GM19395 (cell line): Measurements from ENCODE around the gene GOLGA6L10.
"Not testable (repeated sequence)": the region's sequence is repeated elsewhere in the genome, so short reads cannot be mapped to it uniquely, and the experiment has no call there.

Experiments used
- ATAC-seq: cut with Tn5 transposase; IDR thresholded peaks from one replicate; pipeline ENCODE4 v1.9.1; 2021; ENCODE audit warnings: mild to moderate bottlenecking, moderate library complexity; ENCODE audit not compliant: unreplicated experiment

Gene GOLGA6L10

DNA sequence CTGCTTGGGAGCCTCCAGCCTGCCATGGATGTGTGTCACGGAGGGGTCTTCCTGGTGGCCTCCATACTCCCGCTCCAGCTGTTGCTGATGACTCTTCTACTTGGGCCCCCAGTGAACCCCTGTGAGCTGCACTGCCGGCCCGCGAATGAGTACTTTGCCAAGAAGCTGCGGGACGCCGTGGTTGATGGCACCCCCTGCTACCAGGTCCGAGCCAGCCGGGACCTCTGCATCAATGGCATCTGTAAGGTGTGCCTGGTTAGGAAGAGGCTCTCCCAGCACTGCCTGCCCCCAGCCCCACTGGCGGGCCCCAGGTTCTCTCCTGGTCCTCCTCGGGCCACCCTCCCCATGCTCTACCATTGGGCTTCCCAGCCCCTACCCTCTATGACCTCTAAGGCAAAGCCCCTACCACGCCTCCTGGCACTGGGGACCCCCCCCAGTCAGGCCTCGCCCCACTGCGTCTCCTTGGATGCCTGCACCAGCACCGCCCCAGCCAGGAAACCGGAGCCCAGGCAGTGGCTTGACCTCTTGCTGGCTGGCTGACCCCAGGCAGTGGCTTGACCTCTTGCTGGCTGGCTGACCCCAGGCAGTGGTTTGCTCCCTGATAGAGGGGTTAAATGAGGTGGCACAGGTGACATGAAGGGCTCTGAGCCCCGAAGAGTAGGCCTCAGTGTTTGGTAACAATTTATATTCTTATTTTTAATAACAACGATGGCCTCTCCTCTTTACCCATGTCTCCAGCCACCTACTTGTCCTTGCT lies 29.6 kb downstream of the GOLGA6L10 start:
- not testable (repeated sequence) for ATAC-seq

DNA sequence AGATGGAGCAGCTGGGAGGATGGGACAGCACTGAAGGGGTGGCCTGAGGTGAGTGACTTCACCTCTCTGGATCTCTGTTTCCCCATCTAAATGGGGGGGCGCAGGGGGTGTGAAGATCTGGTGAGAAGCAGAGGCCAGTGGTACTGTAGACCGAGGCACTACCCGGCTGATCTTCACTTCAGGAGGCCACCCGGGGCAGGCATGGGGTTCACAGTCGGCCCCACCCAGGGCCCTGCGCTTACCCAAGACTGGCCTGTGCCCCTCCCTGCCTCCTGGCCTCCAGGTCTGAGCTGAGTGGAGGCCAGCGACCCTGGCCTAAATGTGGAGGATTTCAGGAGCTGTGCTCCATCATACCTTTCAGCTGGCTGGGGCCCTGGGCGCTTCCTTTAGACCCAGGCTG lies 31.0 kb downstream of the GOLGA6L10 start:
- ATAC-seq, result not testable (repeated sequence)

DNA sequence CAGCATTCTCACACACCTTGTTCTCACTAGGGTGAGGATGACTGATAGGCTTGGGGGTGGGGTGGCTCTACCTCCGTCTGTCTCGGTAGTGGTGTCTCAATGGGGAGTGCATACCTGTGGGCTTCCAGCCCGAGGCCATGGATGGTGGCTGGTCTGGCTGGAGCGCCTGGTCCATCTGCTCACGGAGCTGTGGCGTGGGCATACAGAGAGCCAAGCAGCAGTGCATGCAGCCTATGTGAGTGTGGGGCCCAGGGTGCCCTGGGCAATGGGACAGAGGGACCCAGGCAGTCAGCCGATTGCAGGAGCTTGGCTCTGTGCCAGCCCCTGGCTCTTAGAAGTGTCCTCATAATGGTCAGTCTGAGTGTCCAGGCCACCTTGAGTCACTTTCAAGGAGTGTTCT lies 31.8 kb downstream of the GOLGA6L10 start:
- ATAC-seq, result not testable (repeated sequence)

DNA sequence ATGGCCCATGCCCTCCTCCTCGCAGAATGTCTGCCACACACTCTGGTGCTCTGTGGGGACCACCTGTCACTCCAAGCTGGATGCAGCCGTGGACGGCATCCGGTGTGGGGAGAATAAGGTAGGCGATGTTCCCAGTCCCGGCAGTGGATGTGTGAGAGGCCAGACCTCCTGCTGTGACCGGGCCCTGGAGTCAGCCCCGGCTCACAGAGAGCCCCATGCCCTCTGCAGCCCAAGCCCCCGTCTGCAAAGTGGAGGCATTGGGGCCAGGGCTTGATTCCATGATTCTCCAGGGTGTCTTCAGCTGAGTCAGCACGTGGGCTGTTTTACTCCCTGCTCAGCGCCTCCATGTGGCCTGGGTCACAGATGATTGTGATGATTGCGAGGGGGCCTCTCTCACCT lies 32.2 kb downstream of the GOLGA6L10 start:
- no peak for ATAC-seq

DNA sequence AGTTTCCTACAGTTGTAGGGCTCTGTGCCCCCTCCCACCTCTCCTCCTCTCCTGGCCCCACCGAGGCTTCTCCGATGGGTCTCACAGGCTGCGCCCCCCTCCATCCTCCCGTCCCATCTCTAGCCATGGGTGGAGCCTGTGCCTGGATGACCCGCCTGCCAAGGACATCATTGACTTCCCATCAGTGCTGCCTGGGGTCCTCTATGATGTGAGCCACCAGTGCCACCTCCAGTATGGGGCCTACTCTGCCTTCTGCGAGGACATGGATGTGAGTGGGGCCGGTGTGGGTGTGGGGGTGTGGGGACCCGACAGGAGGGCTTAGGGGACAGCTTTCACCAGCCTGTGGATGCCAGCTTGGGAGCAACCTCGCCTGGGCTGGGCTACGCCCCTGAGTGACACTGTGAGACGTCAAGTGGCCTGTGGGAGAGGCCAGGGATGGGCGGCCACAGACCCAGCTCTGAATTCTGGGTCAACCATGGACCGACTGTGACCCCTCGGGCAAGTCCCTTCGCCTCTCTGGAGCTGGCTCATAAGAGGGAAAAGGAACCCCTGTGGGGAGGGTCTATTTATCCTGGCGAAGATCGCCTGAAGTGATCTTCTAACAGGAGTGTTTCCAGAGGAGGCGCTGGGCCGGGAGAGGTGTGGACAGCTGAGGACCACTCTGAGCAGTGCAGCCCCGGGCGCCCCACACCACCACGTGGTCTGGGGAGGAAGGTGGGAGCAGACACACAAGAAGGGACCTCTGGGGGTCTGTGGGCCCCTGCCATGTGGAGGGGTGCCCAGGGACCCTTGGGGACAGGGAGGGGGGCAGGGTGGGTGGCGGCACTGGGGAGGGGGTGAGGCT lies 32.8 kb downstream of the GOLGA6L10 start:
- not testable (repeated sequence) for ATAC-seq

DNA sequence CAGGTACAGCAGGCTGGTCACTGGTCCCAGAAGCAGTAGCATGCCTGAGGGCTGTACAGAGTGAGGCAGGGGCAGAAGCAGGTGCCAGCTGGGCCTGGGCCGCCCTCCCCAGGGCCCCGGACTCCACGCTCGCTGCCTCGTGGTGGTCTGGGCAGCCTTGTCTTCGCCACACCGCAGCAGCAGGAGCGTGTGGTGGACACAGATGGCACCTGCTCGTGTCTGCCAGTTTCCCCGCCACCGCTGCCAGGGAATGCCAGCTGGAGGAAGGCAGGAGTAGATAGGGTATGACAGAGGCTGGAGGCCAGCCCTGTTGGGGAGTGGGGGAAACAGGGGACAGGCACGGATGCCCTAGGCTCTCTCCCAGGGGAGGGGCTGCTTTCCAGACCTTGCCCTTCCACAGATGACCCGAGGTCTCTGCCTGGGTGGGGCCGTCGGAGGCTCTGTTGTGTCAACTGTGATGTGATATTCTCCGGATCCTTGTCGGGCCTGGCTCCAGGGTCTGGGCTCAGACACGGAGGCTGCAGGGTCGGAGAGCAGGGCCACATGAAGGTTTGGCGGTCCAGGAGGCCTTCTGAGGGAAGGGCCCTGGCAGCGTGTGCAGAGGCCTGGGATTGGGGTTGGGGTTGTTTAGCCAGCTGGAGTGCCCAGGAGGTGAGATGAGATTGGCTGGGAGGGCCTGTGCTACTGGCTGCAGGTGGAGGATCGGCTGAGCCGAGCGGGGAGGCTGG lies 33.6 kb downstream of the GOLGA6L10 start:
- no peak for ATAC-seq

DNA sequence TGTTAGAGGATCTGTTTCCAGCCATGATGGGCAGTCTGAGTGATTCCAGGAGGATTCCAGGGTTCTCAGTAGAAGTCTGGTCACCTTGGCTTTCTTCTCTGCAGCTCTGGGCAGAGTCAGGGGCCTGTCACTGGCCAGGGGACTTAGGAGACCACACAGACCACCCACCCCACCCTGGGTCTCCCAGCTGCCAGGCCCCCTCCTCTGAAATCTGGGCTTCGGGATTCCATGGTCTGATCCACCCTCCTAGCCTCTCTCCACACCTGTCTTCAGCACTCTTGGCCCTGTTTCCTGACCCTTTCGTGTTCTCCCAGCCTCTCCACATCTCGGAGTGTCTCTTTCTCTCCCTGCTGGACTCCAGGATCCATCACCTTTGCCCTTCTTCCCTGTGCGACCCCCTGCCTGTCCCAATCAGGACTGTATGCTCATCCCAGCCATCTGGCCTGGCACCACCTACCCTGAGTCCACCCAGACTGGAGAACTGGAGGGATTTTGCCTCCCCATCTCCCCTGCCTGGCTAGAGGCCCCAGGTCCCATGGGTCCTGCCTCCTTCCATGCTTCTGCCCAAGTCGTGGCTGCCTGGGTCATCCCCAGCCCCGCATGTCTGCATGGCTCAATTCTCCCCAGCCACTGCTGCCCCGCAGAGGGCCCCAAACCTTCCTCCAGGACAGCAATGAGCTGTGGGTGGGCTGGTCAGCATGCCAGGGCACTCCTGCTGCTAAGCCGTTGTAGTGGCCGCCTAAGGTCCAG lies 34.3 kb downstream of the GOLGA6L10 start:
- ATAC-seq, result no peak

DNA sequence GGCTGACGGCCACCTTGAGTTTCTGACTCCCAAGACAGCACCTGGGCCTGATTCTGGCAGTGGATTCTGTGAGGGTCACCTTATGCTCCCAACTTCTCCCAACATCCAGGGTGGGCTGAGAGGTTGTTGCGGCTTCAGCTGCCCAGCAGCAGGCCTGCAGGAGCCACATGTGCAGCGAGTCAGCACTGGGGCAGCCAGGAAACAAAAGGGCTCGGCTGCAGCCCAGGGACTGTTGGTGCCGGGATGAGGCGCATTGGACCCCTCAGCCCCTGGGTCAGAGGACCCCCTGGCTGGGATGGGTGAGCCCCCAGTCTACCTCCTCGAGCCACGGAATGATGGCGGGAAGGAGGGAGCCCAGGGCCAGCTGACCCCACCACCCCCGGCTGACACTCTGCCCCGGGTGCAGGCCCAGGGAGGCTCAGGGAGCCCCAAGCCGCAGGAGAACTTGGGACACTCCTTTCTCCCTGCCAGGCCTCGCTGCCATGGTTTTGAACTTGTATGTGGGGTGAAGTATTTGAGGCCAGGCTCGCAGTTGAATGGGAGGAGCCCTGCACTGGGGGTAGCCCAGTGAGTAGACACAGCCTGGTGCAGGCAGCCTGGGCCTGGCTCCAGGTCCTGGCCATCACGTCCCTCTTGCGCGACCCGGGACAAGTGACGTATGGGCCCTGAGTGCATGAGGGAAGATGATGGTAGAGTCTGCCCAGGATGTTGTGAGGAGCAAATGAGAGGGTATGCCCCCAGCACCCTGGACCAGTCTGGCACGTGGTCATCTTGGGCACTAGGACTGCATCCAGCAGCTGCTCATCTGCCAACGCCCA lies 35.1 kb downstream of the GOLGA6L10 start:
- ATAC-seq, result not testable (repeated sequence)

DNA sequence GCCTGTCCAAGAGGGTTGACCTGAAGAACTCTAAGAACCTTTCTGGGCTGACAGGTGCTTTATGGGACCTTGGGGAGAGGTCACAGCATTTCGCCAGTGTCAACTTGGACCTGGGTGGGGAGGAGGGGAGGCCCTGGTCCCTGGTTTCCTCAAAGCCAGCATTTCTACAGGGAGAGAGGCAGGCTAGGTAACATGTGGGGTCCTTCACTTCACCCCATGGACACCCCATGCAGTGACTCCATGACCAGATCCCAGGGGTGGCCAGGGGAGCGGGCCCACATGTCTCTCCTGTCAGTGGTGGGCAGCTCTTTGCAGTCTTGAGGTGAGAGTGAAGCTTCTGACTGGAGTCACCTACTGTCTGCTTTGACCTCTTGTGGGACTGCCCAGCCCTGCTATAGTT lies 35.8 kb downstream of the GOLGA6L10 start:
- ATAC-seq, result no peak

DNA sequence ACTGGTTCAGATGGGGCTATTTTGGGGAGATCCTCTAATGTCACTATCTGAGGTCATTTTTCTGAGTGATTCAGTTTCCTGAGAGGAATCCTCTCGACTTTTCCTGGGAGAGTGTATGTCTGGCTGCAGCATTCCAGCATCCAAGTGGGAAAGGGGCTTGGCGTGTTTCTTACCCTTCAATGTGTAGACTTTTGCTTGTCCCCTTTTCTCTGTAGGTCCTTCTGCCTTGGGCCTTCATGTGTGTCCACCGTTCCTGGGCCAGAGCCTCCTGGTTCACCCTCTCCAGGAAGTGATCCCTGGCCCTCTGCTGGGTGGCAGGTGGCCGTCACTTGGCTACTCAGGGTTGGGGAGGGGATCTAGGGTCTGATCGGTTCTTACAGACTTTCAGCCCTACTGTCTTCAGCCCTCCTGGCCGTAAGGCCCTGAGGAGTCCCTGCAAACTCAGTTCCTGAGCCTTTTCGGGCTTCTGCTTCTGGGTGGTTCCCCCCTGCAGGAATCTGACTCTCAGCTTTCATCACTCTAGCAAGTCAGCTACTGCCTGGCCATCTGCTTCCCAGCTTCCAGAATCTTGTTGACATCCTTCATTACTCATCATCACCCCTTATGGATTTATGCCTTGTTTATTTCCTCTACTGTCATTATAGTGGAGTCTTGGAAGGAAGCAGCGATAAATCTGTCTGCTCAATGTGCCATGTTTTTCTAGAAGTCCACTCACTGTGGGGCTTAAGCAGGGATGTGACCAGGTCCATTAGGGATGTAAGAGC lies 36.5 kb downstream of the GOLGA6L10 start:
- no peak for ATAC-seq

DNA sequence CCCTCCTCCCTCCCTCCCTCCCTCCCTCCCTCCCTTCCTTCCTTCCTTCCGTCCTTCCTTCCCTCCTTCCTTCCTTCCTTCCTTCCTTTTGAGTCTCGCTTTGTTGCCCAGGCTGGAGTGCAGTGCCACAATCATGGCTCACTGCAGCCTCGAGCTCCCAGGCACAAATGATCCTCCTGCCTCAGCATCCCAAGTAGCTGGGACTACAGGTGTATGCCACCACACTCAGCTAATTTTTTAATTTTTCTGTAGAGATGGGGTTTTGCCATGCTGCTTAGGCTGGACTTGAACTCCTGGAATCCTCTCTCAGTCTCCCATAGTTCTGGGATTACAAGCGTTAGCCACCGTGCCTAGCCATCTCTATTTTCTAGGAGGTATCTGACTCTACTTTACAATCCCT lies 38.0 kb downstream of the GOLGA6L10 start:
- not testable (repeated sequence) for ATAC-seq

DNA sequence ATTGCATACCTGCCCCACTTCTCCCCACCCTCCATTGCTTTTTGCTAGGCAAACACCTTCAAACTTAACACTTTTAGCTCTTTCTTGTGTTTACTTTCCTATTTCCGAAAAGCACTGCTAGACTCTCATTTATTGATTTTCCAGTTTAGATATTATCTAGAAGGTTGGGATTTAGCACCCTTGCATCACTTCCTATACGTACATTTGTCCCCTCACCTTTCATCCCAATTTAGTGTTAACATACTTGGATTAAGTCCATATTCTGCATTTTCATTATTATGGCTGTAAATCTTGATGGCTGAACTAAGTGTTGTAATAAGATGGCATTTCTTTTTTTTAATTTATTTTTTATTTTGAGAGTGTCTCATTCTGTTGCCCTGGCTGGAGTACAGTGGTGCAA lies 39.5 kb downstream of the GOLGA6L10 start:
- no peak for ATAC-seq

DNA sequence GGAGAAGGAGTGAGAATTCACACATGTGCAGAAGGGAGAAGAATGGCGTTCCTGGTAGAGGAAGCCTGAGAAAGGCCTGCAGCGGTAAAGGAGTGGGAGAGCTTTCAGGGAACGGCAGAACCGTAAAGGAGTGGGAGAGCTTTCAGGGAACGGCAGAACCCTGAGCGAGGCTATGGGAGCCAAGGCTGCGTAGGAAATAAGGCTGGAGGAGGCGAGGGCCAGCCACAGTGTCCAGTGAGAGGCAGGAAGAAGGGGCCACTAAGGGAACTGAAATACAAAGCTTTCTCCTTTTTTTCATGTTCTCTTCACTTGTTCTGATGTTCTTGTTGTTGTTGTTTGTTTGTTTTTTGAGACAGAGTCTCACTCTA lies 41.6 kb downstream of the GOLGA6L10 start:
- no peak for ATAC-seq

DNA sequence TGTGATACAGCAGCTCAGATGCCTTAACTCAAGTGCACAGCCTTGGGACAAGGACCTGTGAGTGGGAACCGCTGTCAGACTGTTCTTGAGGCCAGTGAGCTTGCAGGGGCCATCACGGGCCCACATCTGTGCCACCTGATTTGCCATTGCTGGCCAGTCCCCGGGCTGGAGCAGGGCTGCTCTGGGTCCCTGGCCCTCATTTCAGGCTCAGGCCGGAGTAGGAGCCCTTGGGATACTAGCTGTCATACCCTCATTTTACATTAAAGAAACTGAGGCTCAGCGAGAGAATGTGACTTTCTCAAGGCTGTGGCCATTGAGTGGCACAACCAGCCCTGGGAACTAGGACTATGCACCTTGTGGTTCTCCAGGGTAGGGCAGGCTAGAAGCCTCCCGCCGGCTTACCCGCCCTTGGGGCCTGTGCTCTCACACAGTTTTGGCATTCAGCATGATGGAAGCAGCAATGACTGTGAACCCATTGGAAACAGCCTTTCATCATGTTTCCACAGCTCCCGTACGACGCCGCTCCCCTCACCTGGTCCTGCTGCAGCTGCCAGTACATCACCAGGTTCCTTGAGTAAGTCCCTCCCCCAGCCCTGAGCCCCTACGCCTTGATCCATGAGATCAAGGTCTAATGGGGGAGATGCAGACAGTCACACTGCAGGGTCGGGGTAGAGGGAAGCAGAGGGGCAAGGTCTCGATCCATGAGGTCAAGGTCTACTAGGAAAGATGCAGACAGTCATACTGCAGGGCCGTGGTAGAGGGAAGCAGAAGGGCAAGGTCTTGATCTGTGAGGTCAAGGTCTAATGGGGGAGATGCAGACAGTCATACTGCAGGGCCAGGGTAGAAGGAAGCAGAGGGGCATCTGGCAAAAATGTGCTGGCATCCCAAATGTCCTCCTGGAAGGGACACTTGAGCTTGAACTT lies 42.2 kb downstream of the GOLGA6L10 start:
- no peak for ATAC-seq

DNA sequence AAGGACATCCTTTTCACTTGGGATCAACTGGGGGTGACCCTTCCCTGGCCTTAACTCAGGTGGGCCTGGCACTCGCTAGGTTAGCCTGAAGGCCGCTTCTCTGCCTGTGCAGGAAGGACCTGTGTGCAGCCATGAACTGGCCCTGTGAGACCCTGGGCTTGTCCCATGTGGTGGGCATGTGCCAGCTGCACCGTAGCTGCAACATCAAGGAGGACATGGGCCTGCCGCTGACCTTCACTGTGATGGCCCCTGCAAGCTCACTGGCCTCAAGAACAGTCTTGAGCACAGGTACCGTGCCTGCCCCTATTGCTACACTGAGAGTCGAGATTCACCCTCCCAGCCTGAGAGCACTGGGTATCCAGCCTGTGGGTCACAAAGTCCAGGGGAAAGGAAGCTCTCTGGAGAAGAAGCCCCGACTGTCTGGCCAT lies 43.6 kb downstream of the GOLGA6L10 start:
- ATAC-seq, result no peak

DNA sequence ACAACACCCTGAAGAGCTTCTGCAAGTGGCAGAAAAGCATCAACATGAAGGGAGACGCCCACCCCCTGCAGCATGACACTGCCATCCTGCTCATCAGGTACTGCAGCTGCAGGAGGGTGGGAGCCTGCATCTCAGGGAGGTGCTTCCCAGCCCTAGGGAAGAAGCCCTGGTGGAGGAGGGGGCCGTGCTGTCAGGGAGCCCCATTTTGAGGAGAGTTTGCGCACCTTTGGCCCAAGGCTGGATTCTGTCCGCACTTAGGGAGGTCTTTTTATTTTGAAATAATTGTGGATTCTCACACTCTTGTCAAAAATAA lies 44.5 kb downstream of the GOLGA6L10 start:
- no peak for ATAC-seq

DNA sequence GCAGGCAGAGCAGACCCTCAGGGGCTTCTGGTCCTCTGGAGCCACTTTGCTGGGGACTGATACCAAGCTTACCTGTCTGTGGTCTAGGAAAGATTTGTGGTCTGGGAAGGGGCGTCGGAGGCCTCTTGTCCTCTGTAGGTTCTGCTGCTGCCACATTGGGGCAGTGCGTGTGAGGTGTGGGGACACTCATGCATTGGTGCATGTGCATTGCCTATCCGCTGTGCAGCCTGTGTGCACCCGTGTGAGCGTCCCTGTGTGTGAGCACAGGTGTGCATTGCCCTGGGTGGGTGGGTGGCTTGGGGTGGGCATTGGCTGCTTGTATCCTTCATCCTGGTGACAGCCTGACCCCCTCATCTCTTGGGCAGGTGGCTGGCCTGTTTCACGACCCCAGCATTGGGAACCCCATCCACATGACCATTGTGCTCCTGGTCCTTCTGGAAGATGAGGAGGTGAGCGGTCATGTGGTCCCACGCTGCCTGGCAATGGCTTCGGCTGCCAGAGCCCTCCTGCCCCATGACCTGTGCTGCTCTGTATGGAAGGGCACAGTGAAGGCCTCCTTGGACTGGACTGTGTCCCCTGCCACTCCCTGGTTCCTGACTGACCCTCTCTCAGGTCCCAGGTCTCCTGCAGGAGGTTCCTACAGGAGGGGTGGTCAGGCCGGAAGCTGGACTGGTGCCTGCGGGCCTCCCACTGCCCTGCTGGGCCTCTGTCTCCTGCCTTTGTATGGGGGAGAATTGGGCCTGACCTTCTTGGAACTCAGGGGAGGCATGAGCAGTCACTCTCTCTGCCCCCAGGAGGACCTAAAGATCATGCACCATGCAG lies 45.1 kb downstream of the GOLGA6L10 start:
- no peak for ATAC-seq
